K562 (cell line): ENCODE results near the gene OXNAD1. TPM values are rescaled to one million over a fixed set of nuclear protein-coding genes. Genes with fewer than 3 reads are reported as not detected.

Experiments
- ATAC-seq: fragments of 200-7000 bp; cut with Tn5 transposase; 3 replicates; pipeline ENCODE4 v1.9.1; 2020; ENCODE audit warnings: moderate library complexity
- BruUV-seq: library from RNA; stranded (reverse); fragments of 400-500 nt; replicated peaks from 2 replicates; lab custom pipeline; 2021; lab: Mats Ljungman, UMichigan
- CTCF ChIA-PET: fragments of 300-600 bp; formaldehyde crosslinking; extraction: SDS; loops from one replicate; lab custom pipeline; 2021; ENCODE audit warnings: low intra/inter-chr PET ratio; lab: Yijun Ruan, JAX
- POLR2A ChIA-PET: fragments of 300-600, 350-650 bp; sonication (Branson Sonifier 250); formaldehyde crosslinking; extraction: SDS; loops from one replicate; lab custom pipeline; 2021; ENCODE audit warnings: antibody characterized with exemption, inconsistent platforms; lab: Yijun Ruan, JAX
- DNase-seq, 4 experiments: peaks; one replicate each; pipeline versions ENCODE4 v3.0.0 to v3.0.0-alpha.2; 2011 to 2018; ENCODE audit warnings: low spot score in 3 of 4, mixed read lengths in 3 of 4; ENCODE audit errors: extremely low read depth in 1 of 4
- FAIRE-seq: peaks from 2 replicates; lab custom pipeline; 2011; peaks lifted over from hg19 to GRCh38; lab: Jason Lieb, UNC
- H2AFZ ChIP-seq: 2 replicates; pipeline ENCODE4 v1.6.0; 2011; ENCODE audit warnings: low read depth, low read length, control low read depth, inconsistent platforms
- H3K27ac ChIP-seq: fragments of 200-600 bp; 3 replicates; pipeline ENCODE4 v1.8.0; 2011; ENCODE audit warnings: low read depth, mild to moderate bottlenecking, control low read depth, inconsistent platforms, low read length, moderate library complexity, mixed read lengths; ENCODE audit errors: extremely low read depth
- H3K27me3 ChIP-seq, 2 experiments: fragments of 300-600 bp in 1 of 2; 2 replicates in 1 of 2; 3 replicates in 1 of 2; pipeline versions ENCODE4 v1.6.0 to v1.8.0; 2011; ENCODE audit warnings: inconsistent platforms in 2 of 2, low read length in 2 of 2, mild to moderate bottlenecking in 1 of 2, mixed read lengths in 1 of 2, moderate library complexity in 1 of 2; ENCODE audit not compliant: control insufficient read depth in 2 of 2, insufficient read depth in 2 of 2
- H3K36me3 ChIP-seq: fragments of 300-600 bp; 3 replicates; pipeline ENCODE4 v1.8.0; 2011; ENCODE audit warnings: mild to moderate bottlenecking, low read length, inconsistent platforms; ENCODE audit not compliant: control insufficient read depth, insufficient read depth
- H3K4me1 ChIP-seq, 2 experiments: fragments of 200-600 bp in 1 of 2; replicated peaks in 1 of 2; 2 replicates in 1 of 2; 3 replicates in 1 of 2; pipeline versions ENCODE4 v1.5.1 to v1.8.0; 2011; ENCODE audit warnings: inconsistent platforms in 2 of 2, low read length in 2 of 2, mild to moderate bottlenecking in 1 of 2, mixed read lengths in 1 of 2, moderate library complexity in 1 of 2; ENCODE audit not compliant: control insufficient read depth in 2 of 2, insufficient read depth in 2 of 2
- H3K4me2 ChIP-seq: 2 replicates; pipeline ENCODE4 v1.6.1; 2011; ENCODE audit warnings: low read length, control low read depth, inconsistent platforms, mixed read lengths; ENCODE audit not compliant: insufficient read depth
- H3K4me3 ChIP-seq: fragments of 200-600 bp; sonication (generic), shearing (Covaris generic); 2 replicates; pipeline ENCODE4 v1.5.1; 2016; ENCODE audit warnings: control low read depth, inconsistent platforms
- H3K79me2 ChIP-seq: fragments of 200-600 bp; 3 replicates; pipeline ENCODE4 v1.8.0; 2011; ENCODE audit warnings: low read length, inconsistent platforms; ENCODE audit not compliant: control insufficient read depth, insufficient read depth
- H3K9ac ChIP-seq, 2 experiments: 2 replicates each; pipeline versions ENCODE4 v1.6.0 to v1.6.1; 2011; ENCODE audit warnings: low read depth in 2 of 2, low read length in 2 of 2, control low read depth in 1 of 2, inconsistent platforms in 1 of 2, mild to moderate bottlenecking in 1 of 2, mixed read lengths in 1 of 2; ENCODE audit not compliant: insufficient read depth in 1 of 2
- H3K9me1 ChIP-seq: one replicate; pipeline ENCODE4 v1.6.0; 2011; ENCODE audit warnings: inconsistent platforms, mild to moderate bottlenecking, low read length, moderate library complexity; ENCODE audit not compliant: control insufficient read depth, insufficient read depth
- H3K9me3 ChIP-seq: replicated peaks from 2 replicates; pipeline ENCODE4 v1.5.1; 2011; ENCODE audit warnings: low read depth, low read length, inconsistent platforms; ENCODE audit not compliant: control insufficient read depth, insufficient read depth
- H4K20me1 ChIP-seq: replicated peaks from 2 replicates; pipeline ENCODE4 v1.6.1; 2011; ENCODE audit warnings: low read length, inconsistent platforms, mixed read lengths; ENCODE audit not compliant: control insufficient read depth, insufficient read depth
- CBX5 ChIP-seq: IDR thresholded peaks from 2 replicates; pipeline ENCODE4 v1.6.1; 2014; ENCODE audit warnings: low read depth, borderline replicate concordance
- ELK3 ChIP-seq: fragments of 450-650 bp; formaldehyde crosslinking; IDR thresholded peaks from 2 replicates; pipeline ENCODE4 v1.4.0; 2020; ENCODE audit warnings: mild to moderate bottlenecking
- PBX2 ChIP-seq, 2 experiments: IDR thresholded peaks in 1 of 2; conservative IDR thresholded peaks in 1 of 2; 2 replicates each; pipeline ENCODE4 v1.6.1; 2016; ENCODE audit warnings: low read depth in 2 of 2, mild to moderate bottlenecking in 1 of 2, missing compliant biosample characterization in 1 of 2, missing genetic modification characterization in 1 of 2, moderate library complexity in 1 of 2
- RFX5 ChIP-seq: IDR thresholded peaks from 2 replicates; pipeline ENCODE4 v1.6.1; 2011; ENCODE audit warnings: low read depth, mild to moderate bottlenecking, improper control_type of control experiment, low read length
- ZNF511 ChIP-seq: sonication (generic); formaldehyde crosslinking; IDR thresholded peaks from 2 replicates; pipeline ENCODE4 v1.8.0; 2022; ENCODE audit warnings: mild to moderate bottlenecking, missing genetic modification reagents
- WGBS: fragments of 100-300 bp; shearing (Covaris generic); methylation state at CpG from one replicate; pipeline ENCODE4 v1.1.6; 2016; ENCODE audit warnings: low coverage, mixed read lengths; ENCODE audit not compliant: insufficient coverage; ENCODE audit errors: missing lambda C conversion rate; 5-methylcytosine and 5-hydroxymethylcytosine counted together
- in situ Hi-C: fragments of 300-500 bp; cut with MboI; formaldehyde crosslinking; loops from 4 replicates; pipeline ENCODE4 v1.15.0; 2018; ENCODE audit warnings: inconsistent platforms, mixed read lengths
- intact Hi-C: fragments of 100-400 bp; cut with micrococcal nuclease; formaldehyde crosslinking; loops from 2 replicates; pipeline ENCODE4 v1.14.2; 2022
- polyA plus RNA-seq, 8 experiments: library from polyadenylated mRNA; depleted of rRNA in 4 of 8; stranded (reverse) in 5 of 8; unstranded in 3 of 8; fragments of >200 nt; fragmentation: Nextera tagmentation in 2 of 8; fragmentation: Illumina TruSeq in 1 of 8; extraction: Ambion mirVana in 2 of 8; extraction: Trizol in 1 of 8; gene quantifications; 2 replicates each; pipeline versions ENCODE4 v1.2.1 to v1.2.3, GENCODE V29; 2011 to 2014; ENCODE audit warnings: inconsistent platforms in 1 of 8, missing spikeins in 1 of 8
- total RNA-seq, 7 experiments: library from RNA; depleted of rRNA in 6 of 7; stranded (reverse); fragments of >200 nt in 6 of 7; fragmentation: Illumina TruSeq in 2 of 7; extraction: Trizol in 2 of 7; gene quantifications; 2 replicates each; pipeline versions ENCODE4 v1.2.1 to v1.2.3, GENCODE V29; 2011 to 2021; ENCODE audit warnings: low replicate concordance in 1 of 7
- TF ChIP-seq, protein P1 (sequence below), 2 experiments: fragments of 450-650 bp in 1 of 2; sonication (generic) in 1 of 2; formaldehyde crosslinking in 1 of 2; IDR thresholded peaks; 2 replicates each; pipeline versions ENCODE4 v1.7.1 to v1.9.0; 2016 to 2022; ENCODE audit warnings: inconsistent platforms in 1 of 2, mild to moderate bottlenecking in 1 of 2, missing genetic modification reagents in 1 of 2

Gene OXNAD1
- total and polyA plus RNA-seq, 9 of the 15 experiments (the other 6 are each of a cell fraction or from before 2014, with no cell fraction given) = 12.8 to 44.4 (median 41.1) TPM

DNA sequence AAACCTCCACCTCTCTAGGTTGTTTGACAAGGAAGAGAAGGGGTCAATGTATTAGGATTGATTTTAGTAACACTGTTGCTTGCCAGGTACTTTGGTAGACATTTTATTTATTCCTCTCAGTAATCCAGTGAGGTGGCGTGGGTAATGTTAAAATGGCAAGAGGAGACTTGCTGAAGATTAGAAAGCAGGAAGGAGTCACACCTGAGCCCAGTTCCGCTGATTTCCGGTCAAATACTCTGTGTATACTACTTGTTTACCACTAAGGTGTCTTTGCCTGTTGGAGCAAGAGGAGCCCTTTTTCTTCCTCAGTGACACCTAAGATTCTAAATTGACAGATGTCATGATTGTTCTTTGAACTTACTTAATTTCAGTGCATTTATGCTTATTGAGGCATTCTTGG lies 1.7 kb downstream of the OXNAD1 start:
- no peak overlapping the region for H2AFZ ChIP-seq
- H3K27me3 ChIP-seq = no peaks in the 10 kb centered on the region
- BruUV-seq = no TSS peak
- peaks cover 7 to 10% of the 10 kb centered on the region in 2 experiments; a peak in 4 of 5 replicates for H3K4me1 ChIP-seq
- H3K27ac ChIP-seq = peak overlapping the region; percentile 42
- H4K20me1 ChIP-seq = 0 out of 2 replicates have a peak, but pooled peaks cover 10% of the 10 kb centered on the region
- CTCF ChIA-PET = interaction anchor here (2.2 to 4.5 kb wide), 2 partner anchors 53 to 284 kb away, joined by 13 to 20 read pairs; no protein-coding TSS in a partner anchor
- 19% methylated on average over 3 of the region's 3 CpGs for WGBS
- POLR2A ChIA-PET = interaction anchor here (0.5 to 1.5 kb wide), 3 partner anchors 9 to 12 kb away, joined by 3 to 4 read pairs (median 4); no protein-coding TSS in a partner anchor
- peak overlapping the region; percentile 79 for H3K4me3 ChIP-seq
- peak overlapping the region; percentile 61 to 70; a peak in 3 of 4 replicates for H3K9ac ChIP-seq
- DNase-seq = peak in 1 of 4 experiments; percentile 41
- no peaks in the 10 kb centered on the region for H3K9me3 ChIP-seq
- H3K9me1 ChIP-seq = no peaks in the 10 kb centered on the region
- peak overlapping the region; percentile 97 for H3K4me2 ChIP-seq
- no peak for FAIRE-seq
- ATAC-seq = peak; percentile 5; the same call in 2 of the 3 replicates
- H3K36me3 ChIP-seq = peaks cover 52% of the 10 kb centered on the region
- intact Hi-C loops (no loop called here), in situ Hi-C loops (no loop called here)
- H3K79me2 ChIP-seq = peaks cover 71% of the 10 kb centered on the region
- TF ChIP-seq CBX5 = no peak
- no peak for TF ChIP-seq PBX2 (CRISPR knock-in tag; IDR thresholded peaks at IDR 0.05; ENCODE audit: low read depth)
- TF ChIP-seq PBX2 (tag; conservative IDR thresholded peaks at IDR 0.05; ENCODE audit: low read depth) = no peak
- no peak for TF ChIP-seq ZNF511 (CRISPR knock-in tag)
- no peak for TF ChIP-seq ELK3 (CRISPR knock-in tag)
- TF ChIP-seq, protein P1, sequence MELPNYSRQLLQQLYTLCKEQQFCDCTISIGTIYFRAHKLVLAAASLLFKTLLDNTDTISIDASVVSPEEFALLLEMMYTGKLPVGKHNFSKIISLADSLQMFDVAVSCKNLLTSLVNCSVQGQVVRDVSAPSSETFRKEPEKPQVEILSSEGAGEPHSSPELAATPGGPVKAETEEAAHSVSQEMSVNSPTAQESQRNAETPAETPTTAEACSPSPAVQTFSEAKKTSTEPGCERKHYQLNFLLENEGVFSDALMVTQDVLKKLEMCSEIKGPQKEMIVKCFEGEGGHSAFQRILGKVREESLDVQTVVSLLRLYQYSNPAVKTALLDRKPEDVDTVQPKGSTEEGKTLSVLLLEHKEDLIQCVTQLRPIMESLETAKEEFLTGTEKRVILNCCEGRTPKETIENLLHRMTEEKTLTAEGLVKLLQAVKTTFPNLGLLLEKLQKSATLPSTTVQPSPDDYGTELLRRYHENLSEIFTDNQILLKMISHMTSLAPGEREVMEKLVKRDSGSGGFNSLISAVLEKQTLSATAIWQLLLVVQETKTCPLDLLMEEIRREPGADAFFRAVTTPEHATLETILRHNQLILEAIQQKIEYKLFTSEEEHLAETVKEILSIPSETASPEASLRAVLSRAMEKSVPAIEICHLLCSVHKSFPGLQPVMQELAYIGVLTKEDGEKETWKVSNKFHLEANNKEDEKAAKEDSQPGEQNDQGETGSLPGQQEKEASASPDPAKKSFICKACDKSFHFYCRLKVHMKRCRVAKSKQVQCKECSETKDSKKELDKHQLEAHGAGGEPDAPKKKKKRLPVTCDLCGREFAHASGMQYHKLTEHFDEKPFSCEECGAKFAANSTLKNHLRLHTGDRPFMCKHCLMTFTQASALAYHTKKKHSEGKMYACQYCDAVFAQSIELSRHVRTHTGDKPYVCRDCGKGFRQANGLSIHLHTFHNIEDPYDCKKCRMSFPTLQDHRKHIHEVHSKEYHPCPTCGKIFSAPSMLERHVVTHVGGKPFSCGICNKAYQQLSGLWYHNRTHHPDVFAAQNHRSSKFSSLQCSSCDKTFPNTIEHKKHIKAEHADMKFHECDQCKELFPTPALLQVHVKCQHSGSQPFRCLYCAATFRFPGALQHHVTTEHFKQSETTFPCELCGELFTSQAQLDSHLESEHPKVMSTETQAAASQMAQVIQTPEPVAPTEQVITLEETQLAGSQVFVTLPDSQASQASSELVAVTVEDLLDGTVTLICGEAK (IDR thresholded peaks at IDR 0.05) = peak; percentile 46; the same call in 1 of the 2 replicates
- TF ChIP-seq, protein P1 (CRISPR knock-in tag; IDR thresholded peaks at IDR 0.05) = no peak
- TF ChIP-seq RFX5 = no peak
